H1 (cell line): Measurements from ENCODE around the gene ARHGAP6. TPM values are rescaled to one million over a fixed set of nuclear protein-coding genes. Genes with fewer than 3 reads are reported as not detected.

Source experiments
- ASH2L ChIP-seq: fragments of 200-600, 300-600 bp; sonication (generic); IDR thresholded peaks from one replicate; pipeline ENCODE4 v1.7.1; 2017; ENCODE audit warnings: low read length
- EZH2 ChIP-seq: fragments of 200-600 bp; sonication (generic); IDR thresholded peaks from 2 replicates; pipeline ENCODE4 v1.7.1; 2012; ENCODE audit warnings: low read depth, mild to moderate bottlenecking, moderate library complexity, low read length, inconsistent platforms; ENCODE audit not compliant: severe bottlenecking
- PHF8 ChIP-seq: fragments of 200-600 bp; sonication (generic); conservative IDR thresholded peaks from 2 replicates; pipeline ENCODE4 v1.7.1; 2012; ENCODE audit warnings: low read depth, mild to moderate bottlenecking, inconsistent platforms, low read length, moderate library complexity
- POU5F1 ChIP-seq: IDR thresholded peaks from 2 replicates; pipeline ENCODE4 v1.6.1; 2011; ENCODE audit warnings: low read depth, mild to moderate bottlenecking, low read length, moderate library complexity
- polyA plus RNA-seq, 7 experiments: library from polyadenylated mRNA; depleted of rRNA in 3 of 7; stranded (reverse) in 5 of 7; unstranded in 2 of 7; fragments of >200 nt in 5 of 7; fragments of 200-250 nt in 2 of 7; gene quantifications; 1 replicate in 5 of 7; 2 replicates in 1 of 7; 4 replicates in 1 of 7; pipeline versions ENCODE4 v1.2.1 to v1.2.3, GENCODE V29; 2011 to 2013; ENCODE audit warnings: missing spikeins in 2 of 7, mixed read lengths in 2 of 7
- total RNA-seq: library from RNA; stranded (reverse); fragmentation: NEBNext Ultra II Directional; extraction: Animal tissue kit (Norgen Biotek cat#: 25700); gene quantifications from 2 replicates; pipeline ENCODE4 v1.2.1, GENCODE V29; 2021

The ARHGAP6 gene
- total and polyA plus RNA-seq, 2 of the 8 experiments (the other 6 are each of a cell fraction or from before 2014, with no cell fraction given), result 0.35 to 0.82 TPM

- TF ChIP-seq POU5F1 (no peak), ASH2L (no peak), PHF8 (no peak), EZH2 (no peak)
- TF ChIP-seq, all 59 proteins: peak for 2
Measured at GRCh38 chrX:11504234-11504633, 161.5 kb downstream of the ARHGAP6 start (continued).
